Head of caudate nucleus (tissue), 42 donors: ENCODE measurements around the gene RPS6KB2.
A peak's percentile ranks its signal among the peaks of the same experiment; 100 is the strongest.

Source experiments
- DNase-seq, 42 donors: peaks; one replicate each; pipeline versions ENCODE4 v3.0.0 to v3.0.0-alpha.2; 2020 to 2021; ENCODE audit warnings: mixed read lengths in 7 of 42
- intact Hi-C: fragments of 100-400 bp; cut with DNase I; formaldehyde crosslinking; loops from one replicate; pipeline ENCODE4 v1.15.0; 2022

RPS6KB2 gene

GRCh38 chr11:67428052-67429001 is at the start of gene RPS6KB2:
TSS of gene RPS6KB2 (plus strand) at chr11:67428494. CDS start at chr11:67428546, 52 bp downstream.
- DNase-seq = peak; percentile 89 to 100 (median 99)
- intact Hi-C loops = no loop called here

- DNase-seq = no peak
- intact Hi-C loops = loop anchor here (2.0 to 10.0 kb wide), 2 partner anchors 22 to 114 kb away; partner anchors contain the start of gene GRK2
Observed at GRCh38 chr11:67378544-67378943, 49.8 kb upstream of the RPS6KB2 start.

GRCh38 chr11:67379061-67380058 is 48.9 kb upstream of the RPS6KB2 start:
- intact Hi-C loops = loop anchor here (2.0 to 10.0 kb wide), 2 partner anchors 23 to 115 kb away; partner anchors contain the start of gene GRK2
- no peak for DNase-seq

- DNase-seq = no peak
- intact Hi-C loops = no loop called here
Observed at GRCh38 chr11:67381244-67381972, 46.9 kb upstream of the RPS6KB2 start.

GRCh38 chr11:67382276-67383136 is 45.8 kb upstream of the RPS6KB2 start:
- peak; percentile 59 to 93 (median 86) for DNase-seq
- intact Hi-C loops = no loop called here

- peak in 12 of 42 donors; percentile 43 to 78 (median 60) for DNase-seq
- intact Hi-C loops = no loop called here
Observed at GRCh38 chr11:67384851-67385366, 43.4 kb upstream of the RPS6KB2 start.

- intact Hi-C loops = no loop called here
- DNase-seq = peak in 1 of 42 donors; percentile 8
Observed at GRCh38 chr11:67387069-67387468, 41.2 kb upstream of the RPS6KB2 start.

GRCh38 chr11:67387518-67387917 is 40.8 kb upstream of the RPS6KB2 start:
- intact Hi-C loops = no loop called here
- no peak for DNase-seq

- peak in 2 of 42 donors; percentile 48 to 70 for DNase-seq
- intact Hi-C loops = no loop called here
Observed at GRCh38 chr11:67389477-67389876, 38.8 kb upstream of the RPS6KB2 start.

- intact Hi-C loops = loop anchor here (5.0 kb wide), 2 partner anchors 39 to 116 kb away; partner anchors contain the start of genes CDK2AP2, PITPNM1 and POLD4
- DNase-seq = no peak
Observed at GRCh38 chr11:67390947-67391303, 37.4 kb upstream of the RPS6KB2 start.

- intact Hi-C loops = loop anchor here (5.0 kb wide), 2 partner anchors 39 to 116 kb away; partner anchors contain the start of genes CDK2AP2, PITPNM1 and POLD4
- DNase-seq = peak; percentile 92 to 99 (median 96)
Observed at GRCh38 chr11:67391304-67392182, 36.8 kb upstream of the RPS6KB2 start, which contains the start of gene RAD9A. TSS of gene RAD9A (plus strand) at chr11:67391986. CDS start at chr11:67392045, 59 bp downstream.

GRCh38 chr11:67392183-67392715 is 36.0 kb upstream of the RPS6KB2 start:
- intact Hi-C loops = loop anchor here (5.0 kb wide), 2 partner anchors 40 to 115 kb away; partner anchors contain the start of genes CDK2AP2, PITPNM1 and POLD4
- peak in 1 of 42 donors; percentile 8 for DNase-seq

GRCh38 chr11:67393437-67393836 is 34.9 kb upstream of the RPS6KB2 start:
- intact Hi-C loops = loop anchor here (5.0 kb wide), 2 partner anchors 41 to 114 kb away; partner anchors contain the start of genes CDK2AP2, PITPNM1 and POLD4
- no peak for DNase-seq

GRCh38 chr11:67393990-67394389 is 34.3 kb upstream of the RPS6KB2 start:
- intact Hi-C loops = loop anchor here (5.0 kb wide), 2 partner anchors 42 to 113 kb away; partner anchors contain the start of genes CDK2AP2, PITPNM1 and POLD4
- DNase-seq = no peak

GRCh38 chr11:67395555-67396258 is 32.6 kb upstream of the RPS6KB2 start:
- peak in 1 of 42 donors; percentile 4 for DNase-seq
- intact Hi-C loops = no loop called here
